Activated naive CD8-positive, alpha-beta T cell treated with anti-CD3 and anti-CD28 coated beads, Interleukin-2, amount 50 U/mL, for 16 hours (primary cell): ENCODE results near the gene R3HCC1L.

Experiments used
- DNase-seq: peaks from one replicate; pipeline ENCODE4 v3.0.0-alpha.2; 2020; ENCODE audit warnings: low read depth, low spot score

R3HCC1L gene

GRCh38 chr10:98260350-98260749, 125.9 kb downstream of the R3HCC1L start:
- DNase-seq = no peak

DNA sequence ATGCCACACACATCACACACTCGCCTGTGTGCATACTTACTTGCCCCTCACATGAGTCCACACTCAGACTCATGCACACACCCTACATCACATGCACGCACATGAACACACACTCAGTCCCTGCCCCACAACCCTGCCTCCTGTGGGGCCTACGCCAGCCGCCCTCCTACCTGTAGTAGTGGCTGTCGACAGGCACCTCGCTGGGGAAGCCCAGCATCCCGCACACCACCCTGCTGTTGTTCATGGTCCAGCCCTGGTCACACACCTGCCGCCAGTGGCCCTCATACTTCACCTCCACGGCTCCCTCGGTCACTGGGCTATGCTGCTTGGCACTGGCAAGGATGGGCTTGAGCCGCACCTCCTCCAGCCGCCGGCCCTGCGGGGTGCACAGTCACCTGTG, 126.3 kb downstream of the R3HCC1L start:
- DNase-seq = no peak

DNA sequence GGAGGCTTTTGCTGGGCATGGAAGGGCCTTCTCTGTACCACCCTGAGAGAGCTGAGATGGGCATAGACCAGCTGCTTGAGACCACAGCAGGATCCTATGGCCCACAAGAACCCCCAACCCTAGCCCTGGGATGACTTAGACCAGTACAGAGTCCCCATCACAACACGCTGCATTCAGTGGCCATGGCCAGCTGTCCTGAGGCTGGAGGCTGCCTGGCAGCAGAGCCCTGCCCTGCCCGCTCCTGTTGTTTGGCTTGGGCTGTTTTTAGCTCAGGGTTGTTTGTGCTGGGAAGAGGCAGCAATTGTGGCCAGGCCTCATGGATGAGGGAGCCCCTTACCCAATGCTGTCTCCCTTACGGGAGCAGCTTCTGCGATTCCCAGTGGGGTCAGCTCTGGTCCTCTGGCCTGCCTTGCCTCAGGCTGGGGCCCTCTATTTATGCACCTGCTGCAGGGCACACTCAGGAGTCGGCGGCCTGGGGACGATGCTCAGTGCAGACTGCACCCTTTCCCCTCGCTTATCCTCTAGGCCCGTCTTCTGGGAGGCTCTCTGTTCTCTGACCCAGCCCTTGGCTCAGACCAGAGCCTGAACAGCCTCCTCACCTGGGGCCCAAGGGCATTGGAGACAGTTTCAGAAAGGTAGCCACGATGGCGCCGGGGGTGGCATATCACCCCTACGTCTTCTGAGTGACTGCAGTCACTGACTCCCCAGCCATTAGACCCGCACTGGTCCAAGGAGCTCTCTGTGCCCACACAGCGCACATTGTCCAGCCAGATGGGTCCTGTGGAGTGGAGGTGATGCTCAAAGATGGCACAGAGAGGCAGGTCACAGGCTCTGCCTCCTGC, 127.2 kb downstream of the R3HCC1L start:
- DNase-seq = no peak

DNA sequence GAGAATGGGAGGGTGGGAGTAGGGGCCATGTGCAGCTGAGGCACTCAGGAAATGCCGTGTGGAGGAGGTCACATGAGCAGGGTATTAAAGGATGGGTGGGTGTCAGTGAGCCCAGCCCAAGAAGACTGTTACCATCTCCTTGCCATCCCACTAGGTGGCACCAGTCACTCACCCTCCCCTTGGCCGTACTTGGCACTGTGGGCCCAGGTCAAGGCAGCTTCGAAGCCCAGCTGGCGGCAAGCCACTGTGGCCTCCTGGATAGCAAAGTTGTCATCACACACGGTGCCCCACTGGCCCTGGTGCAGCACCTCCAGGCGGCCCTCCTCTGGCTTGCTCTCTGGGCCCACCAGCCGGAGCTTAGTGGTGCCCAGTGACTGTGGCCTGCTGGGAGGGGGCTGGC, 128.1 kb downstream of the R3HCC1L start:
- DNase-seq = no peak

DNA sequence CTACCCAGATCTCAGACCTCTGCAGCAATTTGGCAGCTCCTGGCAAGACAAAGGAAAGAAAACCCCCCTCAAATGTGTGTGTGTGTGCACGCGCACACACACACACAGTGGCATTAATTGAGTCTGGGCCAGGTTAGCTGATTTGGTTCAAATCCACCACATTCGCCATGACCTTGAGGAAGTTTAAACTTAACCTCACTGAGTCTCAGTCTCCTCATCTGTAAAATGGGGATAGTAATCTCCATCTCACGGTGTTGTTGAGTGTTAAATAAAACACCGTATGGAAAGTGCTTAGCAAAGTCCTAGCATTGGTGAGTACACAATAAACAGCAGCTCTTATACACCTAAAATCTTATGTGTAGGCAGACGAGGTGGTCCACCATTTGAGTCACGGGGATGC, 128.6 kb downstream of the R3HCC1L start:
- DNase-seq = no peak

DNA sequence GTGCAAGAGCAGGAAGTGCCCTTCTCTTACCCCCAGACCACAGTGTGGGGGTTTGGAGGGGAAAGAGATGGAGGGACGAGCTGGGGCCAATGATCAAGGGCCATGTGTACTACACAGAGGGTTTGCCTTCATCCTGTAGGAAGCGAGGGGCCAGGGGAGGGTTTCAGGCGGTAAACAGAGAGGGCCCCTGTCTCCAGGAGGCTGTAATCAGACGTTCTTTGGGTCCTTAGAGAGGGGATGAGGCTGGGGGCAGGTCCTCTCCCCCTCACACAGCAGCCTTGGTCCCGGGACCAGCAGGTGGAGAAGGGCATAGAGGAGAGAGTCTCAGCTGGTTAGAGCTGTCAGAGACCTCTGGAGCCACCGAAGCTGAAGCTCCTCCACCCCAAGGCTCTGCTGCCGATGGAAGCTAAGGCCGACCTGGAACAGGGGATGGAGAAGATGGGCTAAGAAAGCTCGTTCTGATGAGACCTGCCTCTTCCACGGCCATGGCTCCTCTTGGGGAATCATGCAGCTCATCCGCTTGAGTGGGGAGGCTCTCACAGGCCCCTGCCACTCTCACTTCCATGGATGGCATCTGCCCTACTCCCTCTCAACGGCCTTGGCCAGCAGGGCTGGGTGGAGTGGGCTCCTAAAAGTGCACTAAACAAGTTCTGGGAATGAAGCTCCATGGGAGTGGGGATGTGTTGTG, 130.1 kb downstream of the R3HCC1L start:
- DNase-seq = no peak

- DNase-seq = no peak
Measured at GRCh38 chr10:98265403-98266378, 131.2 kb downstream of the R3HCC1L start.

DNA sequence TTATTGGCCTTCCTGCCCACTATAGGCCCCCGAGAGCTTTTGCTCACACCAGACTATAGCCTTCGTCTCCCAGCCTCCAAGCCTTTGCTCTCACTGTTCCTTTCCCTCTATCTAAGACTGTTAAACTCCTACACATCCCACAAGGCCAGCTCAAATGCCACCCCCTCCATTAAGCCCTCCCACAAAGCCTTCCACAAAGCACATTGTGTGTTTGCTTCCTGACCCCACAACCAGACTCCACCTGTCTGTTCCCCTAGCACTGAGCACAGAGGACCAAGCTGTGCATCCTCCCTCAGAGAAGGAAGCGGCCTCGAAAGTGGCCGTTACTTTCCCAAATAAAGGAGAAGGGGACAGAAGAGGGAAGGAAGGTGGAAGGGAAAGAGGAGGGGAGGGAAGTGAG, 132.2 kb downstream of the R3HCC1L start:
- DNase-seq = no peak

DNA sequence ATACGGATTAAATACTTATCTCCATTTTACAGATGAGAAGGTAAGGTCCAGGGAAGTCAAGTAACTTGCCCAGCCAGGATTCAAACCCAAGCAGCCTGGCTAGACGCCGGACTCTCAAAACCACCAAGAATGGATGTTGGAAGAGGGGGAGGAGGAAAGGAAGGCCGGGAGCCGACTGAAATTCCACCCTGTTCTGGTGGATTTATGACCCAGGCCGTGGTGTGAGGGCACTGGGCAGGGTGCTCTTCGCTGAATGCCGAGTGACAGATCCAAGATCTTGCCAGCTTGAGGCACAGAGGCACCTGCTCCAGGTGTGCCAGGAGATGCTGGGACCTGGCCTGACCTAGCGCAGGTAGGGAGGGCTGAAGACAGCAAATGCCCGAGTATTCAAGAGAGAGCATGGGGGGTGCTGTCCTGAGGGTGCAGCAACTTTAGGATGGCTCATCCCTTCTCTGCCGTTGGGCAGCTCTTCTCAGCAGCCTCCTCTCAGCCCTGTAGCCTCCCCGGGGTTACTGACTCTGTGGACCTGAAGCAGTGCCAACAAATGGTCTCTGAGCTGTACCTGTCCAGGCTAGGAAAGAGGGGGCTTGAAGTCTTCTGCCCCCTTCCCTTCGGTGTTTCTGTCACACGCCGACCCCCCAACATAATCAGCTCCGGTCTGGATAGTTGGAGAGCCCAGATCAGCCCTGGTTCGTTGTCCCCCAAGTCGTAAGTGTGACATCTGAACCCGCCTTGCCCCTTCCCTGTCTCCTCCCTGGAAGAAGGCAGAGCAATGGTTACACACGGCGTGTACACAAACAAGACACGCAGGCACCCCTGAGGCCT, 132.8 kb downstream of the R3HCC1L start:
- no peak for DNase-seq

GRCh38 chr10:98267894-98268693, 133.6 kb downstream of the R3HCC1L start, which contains the start of gene LOXL4:
TSS of gene LOXL4 (minus strand) at chr10:98268194. CDS start at chr10:98263019, 5,175 bp downstream.
- no peak for DNase-seq

- DNase-seq = no peak
Measured at GRCh38 chr10:98268694-98269431, 134.4 kb downstream of the R3HCC1L start.

DNA sequence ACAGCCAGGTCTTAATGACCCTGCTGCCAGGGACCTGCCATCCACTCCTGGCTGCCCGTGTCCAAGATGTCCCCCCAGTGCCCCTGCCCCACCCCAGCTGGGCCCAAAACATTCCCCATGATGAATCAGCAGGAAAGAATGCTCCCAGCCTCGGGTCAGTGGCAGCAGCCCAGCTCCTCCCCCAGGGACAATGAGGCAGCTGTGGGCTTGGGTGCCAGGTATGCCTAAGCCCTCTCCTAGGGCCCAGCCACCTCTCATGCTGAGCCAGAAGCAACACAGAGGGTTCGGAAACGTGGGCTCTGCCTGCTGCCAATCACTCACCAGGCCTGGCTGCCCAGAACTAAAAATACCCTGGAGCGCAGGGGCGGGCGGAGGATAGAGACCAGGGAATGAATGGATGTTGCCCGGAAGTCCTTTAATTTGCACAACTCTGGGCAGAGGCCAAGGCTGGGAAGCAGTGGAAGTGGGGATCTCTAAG, 135.0 kb downstream of the R3HCC1L start:
- DNase-seq = no peak

DNA sequence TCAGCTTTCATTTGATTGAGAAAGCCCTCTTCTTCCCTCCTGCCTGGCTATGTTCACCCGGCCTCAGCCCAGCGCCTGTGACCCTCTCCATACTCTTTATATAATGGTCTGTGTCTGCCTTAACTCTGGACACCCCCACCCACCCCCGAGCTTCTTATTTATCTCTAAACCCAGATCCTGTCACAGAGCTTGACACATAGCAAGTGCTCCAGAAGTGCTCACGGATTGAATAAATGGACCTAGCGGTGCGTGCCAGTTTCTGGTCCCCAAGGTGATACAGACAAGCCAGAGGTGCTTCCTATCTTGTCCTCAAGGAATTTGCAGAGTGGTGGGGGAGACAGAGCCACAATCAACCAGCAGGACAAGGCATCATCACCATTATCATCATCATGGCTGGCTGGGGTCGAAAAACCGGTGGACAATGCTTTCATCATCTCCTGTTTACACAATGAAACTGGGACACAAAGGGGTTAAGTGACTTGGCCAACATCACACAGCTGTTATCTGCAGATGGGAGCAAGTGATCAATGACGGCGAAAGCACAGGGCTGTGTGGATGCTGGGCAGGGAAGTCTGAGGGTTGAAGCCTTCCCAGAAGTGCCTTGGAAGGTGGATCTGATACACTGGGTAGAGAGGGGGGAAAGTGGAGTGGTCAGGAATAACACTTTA, 135.8 kb downstream of the R3HCC1L start:
- DNase-seq = no peak

GRCh38 chr10:98270786-98271185, 136.3 kb downstream of the R3HCC1L start:
- no peak for DNase-seq

DNA sequence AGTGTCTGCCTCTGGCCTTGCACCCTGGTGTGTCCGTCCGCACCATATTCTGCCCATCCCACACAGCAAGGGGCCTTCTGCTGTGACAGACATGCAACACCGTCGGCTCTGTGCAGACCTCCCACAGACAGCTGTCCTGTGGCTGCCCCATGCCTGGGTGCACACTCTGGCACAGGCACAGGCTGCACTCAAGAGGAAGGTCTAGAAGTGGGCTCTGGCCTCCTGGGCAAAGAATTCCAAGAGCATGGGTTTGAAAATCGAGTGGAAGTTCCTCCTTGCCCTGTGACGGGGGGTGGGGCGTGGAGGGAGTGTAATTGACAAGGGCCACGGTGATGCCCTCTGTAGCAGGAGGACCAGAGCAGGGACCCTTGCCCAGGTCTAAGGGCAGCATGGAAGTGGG, 137.8 kb downstream of the R3HCC1L start:
- DNase-seq = no peak

DNA sequence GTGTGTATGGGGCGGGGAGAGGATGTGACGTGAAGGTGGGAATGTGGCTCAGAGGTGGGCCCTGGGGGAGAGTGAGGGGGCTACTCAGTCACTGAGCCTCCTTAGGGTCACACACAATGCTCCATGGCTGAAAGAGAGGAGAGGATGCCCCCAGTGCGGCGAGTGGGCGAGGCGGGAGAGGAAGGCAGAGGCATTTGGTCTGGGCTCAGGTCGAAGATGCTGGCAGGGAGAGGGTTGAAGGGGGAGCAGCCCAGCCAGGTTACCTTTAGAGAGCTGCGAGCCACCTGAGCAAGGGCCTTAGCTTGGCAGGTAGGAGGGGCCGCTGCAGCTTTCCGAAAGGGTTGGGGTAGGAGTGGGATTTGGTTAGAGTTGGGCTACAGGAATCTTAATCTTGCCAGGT, 138.2 kb downstream of the R3HCC1L start:
- no peak for DNase-seq

DNA sequence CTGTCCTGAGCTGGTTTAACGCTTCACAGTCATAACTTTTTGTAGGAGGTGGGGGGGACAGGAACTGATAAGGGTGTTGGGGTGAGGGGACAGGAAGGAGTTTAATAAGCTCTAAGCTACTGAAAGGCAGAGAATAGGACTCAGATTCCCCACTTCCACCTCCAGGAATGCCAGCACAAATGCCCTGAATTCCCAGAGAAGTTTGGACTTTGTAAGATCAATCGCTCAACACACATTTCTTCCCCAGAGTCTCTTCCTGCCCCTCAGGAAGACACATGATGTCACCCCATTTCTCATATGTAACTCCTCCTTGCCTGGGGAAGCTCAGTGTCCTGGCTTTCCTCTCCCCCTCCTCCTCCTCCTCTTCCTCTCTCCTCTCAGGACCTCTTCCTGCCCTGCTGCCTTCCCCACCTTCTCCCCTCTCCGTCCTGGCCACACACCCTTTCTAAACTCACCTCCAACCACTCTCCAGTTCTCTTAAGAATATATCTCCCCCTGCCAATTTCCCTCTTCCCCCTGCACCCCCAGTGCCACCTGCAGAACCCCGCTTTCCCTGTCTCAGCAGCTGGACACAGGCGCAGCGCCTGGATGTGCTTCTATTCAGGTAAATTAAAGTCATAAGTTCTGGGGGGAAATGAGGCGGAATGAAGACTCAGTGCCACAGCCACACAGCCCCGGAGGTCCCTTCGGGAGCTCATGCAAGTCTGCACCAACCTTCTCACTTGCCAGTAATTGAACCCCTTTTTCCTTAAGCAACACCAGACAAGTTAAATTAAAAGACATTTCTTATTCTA, 138.8 kb downstream of the R3HCC1L start:
- DNase-seq = no peak

DNA sequence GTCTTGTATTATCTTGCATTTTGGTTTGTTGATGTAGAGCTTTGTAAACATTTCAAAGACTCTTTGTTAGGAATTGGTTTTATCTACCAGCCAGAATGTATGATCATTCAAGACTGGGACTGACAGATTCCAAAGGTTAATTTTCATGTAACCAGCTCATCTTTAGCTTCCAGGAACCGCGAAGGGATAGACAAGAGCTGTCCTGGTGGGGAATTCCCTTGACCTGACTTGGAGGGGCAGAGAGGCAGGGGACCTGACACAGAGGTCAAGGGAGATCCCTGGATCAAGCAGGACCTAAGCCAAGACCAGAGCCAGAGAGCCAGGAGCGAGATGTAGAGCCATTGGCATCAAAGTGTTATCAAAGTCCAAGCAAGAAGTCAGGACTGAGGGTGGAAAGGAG, 140.1 kb downstream of the R3HCC1L start:
- no peak for DNase-seq
